Gastroesophageal sphincter (tissue), 3 donors: Measurements from ENCODE around the gene DCC.

ENCODE experiments used
- EP300 ChIP-seq: sonication (generic); formaldehyde crosslinking; IDR thresholded peaks from one replicate; pipeline ENCODE4 v1.6.1; 2017; ENCODE audit warnings: antibody characterized with exemption, mild to moderate bottlenecking
- POLR2A ChIP-seq, 2 donors: fragments of 450-650 bp; IDR thresholded peaks; one replicate each; pipeline ENCODE4 v1.6.1; 2017; ENCODE audit warnings: antibody characterized with exemption in 2 of 2, mild to moderate bottlenecking in 2 of 2, moderate library complexity in 1 of 2
- POLR2AphosphoS5 ChIP-seq: sonication (generic); formaldehyde crosslinking; IDR thresholded peaks from one replicate; pipeline ENCODE4 v1.6.1; 2017; ENCODE audit warnings: antibody characterized with exemption
- TF ChIP-seq, protein P1 (sequence below), 4 experiments: fragments of 200-600 bp in 2 of 4; fragments of 450-650 bp in 2 of 4; sonication (generic) in 1 of 4; IDR thresholded peaks; one replicate each; pipeline ENCODE4 v1.5.1; 2017 to 2019; ENCODE audit warnings: antibody characterized with exemption in 4 of 4, mild to moderate bottlenecking in 2 of 4, moderate library complexity in 2 of 4

GRCh38 chr18:53458268-53458667 lies 1118.3 kb downstream of the DCC start:
- TF ChIP-seq POLR2AphosphoS5 (no peak), POLR2A (IDR thresholded peaks at IDR 0.05) (no peak), EP300 (no peak)
- TF ChIP-seq, protein P1, sequence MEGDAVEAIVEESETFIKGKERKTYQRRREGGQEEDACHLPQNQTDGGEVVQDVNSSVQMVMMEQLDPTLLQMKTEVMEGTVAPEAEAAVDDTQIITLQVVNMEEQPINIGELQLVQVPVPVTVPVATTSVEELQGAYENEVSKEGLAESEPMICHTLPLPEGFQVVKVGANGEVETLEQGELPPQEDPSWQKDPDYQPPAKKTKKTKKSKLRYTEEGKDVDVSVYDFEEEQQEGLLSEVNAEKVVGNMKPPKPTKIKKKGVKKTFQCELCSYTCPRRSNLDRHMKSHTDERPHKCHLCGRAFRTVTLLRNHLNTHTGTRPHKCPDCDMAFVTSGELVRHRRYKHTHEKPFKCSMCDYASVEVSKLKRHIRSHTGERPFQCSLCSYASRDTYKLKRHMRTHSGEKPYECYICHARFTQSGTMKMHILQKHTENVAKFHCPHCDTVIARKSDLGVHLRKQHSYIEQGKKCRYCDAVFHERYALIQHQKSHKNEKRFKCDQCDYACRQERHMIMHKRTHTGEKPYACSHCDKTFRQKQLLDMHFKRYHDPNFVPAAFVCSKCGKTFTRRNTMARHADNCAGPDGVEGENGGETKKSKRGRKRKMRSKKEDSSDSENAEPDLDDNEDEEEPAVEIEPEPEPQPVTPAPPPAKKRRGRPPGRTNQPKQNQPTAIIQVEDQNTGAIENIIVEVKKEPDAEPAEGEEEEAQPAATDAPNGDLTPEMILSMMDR (IDR thresholded peaks at IDR 0.05), result no peak
